Panc1 (cell line): ENCODE data around the gene FAM72B.
"Not testable (repeated sequence)": the region's sequence is repeated elsewhere in the genome, so short reads cannot be mapped to it uniquely, and the experiment has no call there.

Experiments
- CTCF ChIP-seq: fragments of 450-650 bp; IDR thresholded peaks from 2 replicates; pipeline ENCODE4 v1.5.1; 2017; ENCODE audit warnings: mild to moderate bottlenecking
- REST ChIP-seq, 2 experiments: IDR thresholded peaks; 2 replicates each; pipeline ENCODE4 v1.6.1; 2011 to 2012; ENCODE audit warnings: low read depth in 2 of 2, control low read depth in 1 of 2, low read length in 1 of 2, mild to moderate bottlenecking in 1 of 2, moderate library complexity in 1 of 2; ENCODE audit not compliant: insufficient read depth in 1 of 2
- SIN3A ChIP-seq: IDR thresholded peaks from 2 replicates; pipeline ENCODE4 v1.6.1; 2012; ENCODE audit warnings: low read depth, mild to moderate bottlenecking, low read length, moderate library complexity, borderline replicate concordance; ENCODE audit not compliant: insufficient read depth

GRCh38 chr1:121205786-121206711 is 21.9 kb upstream of the FAM72B start:
- TF ChIP-seq CTCF; SIN3A; REST (IDR thresholded peaks at IDR 0.05; ENCODE audit: insufficient read depth in 1 of 2, low read depth in 2 of 2, low read length in 1 of 2): not testable (repeated sequence)
